NK-92 (cell line): ENCODE measurements around the gene SHC2.

Experiments
- DNase-seq: peaks from one replicate; lab custom pipeline; 2025; ENCODE audit not compliant: unreplicated experiment; lab: John Stamatoyannopoulos, UW

Gene SHC2

DNA sequence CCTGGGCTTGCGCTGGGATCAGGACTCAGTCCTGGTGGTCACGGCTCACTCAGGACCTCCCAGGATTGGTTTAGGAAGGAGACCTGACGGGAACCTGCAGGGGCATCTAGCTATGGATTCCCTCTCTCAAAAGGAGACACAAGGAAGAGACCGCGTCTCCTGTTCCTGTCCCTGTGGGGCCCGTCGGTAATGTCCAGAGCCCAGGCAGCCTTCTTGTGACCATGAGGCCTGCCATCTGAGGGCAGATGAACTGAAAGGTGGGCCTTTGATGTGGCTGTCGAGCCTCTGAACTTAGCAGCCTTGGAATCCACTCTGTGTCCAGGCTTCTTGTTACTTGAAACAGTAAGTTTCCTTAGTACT is 84.7 kb downstream of the SHC2 start:
- no peak for DNase-seq

GRCh38 chr19:375395-376110 is 85.3 kb downstream of the SHC2 start:
- DNase-seq: no peak

GRCh38 chr19:374886-375235 is 86.0 kb downstream of the SHC2 start:
- DNase-seq: no peak

GRCh38 chr19:374183-374885 is 86.5 kb downstream of the SHC2 start:
- DNase-seq: no peak

- no peak for DNase-seq
Measured at GRCh38 chr19:373391-374182, 87.2 kb downstream of the SHC2 start.

GRCh38 chr19:372306-372890 is 88.4 kb downstream of the SHC2 start:
- DNase-seq: no peak

GRCh38 chr19:371501-372168 is 89.2 kb downstream of the SHC2 start:
- DNase-seq: no peak

- DNase-seq: no peak
Measured at GRCh38 chr19:370641-371330, 90.0 kb downstream of the SHC2 start.

- no peak for DNase-seq
Measured at GRCh38 chr19:369876-370275, 91.0 kb downstream of the SHC2 start.

DNA sequence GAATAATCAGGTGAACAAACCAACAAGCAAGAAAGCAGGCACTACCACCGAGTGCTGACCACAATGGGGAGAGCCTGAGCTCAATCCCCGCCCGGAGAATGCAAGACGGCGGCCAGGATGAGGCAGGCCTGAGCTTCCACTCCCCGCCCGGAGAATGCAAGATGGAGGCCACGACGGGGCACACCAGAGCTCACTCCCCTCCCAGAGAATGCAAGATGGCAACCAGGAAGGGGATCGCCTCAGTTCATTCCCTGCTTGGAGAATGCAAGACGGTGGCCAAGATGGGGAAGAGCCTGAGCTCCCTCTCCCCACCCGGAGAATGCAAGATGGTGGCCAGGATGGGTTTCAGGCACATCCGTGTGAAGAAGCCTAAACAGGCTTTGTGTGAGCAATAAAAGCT is 91.6 kb downstream of the SHC2 start:
- no peak for DNase-seq

DNA sequence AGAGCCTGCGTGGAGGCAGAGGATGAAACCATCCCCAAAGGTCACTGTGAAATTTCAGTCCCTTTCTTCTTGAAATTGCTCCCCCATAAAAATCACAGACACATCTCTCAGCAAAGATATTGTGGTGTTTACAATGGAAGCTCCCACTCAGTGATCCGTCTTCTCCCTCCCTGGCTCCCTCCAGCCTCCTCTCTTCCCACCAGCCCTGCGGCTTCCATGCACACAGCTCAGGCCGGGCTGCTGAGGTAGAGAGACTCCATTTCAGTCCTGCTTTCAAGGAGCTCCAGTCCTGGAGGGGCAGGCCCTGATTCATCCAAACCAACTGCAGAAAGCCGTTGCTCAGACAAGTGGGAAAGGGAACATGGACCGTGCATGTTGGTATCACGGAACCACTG is 92.2 kb downstream of the SHC2 start:
- no peak for DNase-seq

GRCh38 chr19:367963-368629 is 92.7 kb downstream of the SHC2 start:
- DNase-seq: no peak

GRCh38 chr19:367561-367960 is 93.3 kb downstream of the SHC2 start:
- no peak for DNase-seq

- DNase-seq: no peak
Measured at GRCh38 chr19:366951-367350, 93.9 kb downstream of the SHC2 start.
